Measurements from ENCODE around the gene CACNA2D2.

DNA sequence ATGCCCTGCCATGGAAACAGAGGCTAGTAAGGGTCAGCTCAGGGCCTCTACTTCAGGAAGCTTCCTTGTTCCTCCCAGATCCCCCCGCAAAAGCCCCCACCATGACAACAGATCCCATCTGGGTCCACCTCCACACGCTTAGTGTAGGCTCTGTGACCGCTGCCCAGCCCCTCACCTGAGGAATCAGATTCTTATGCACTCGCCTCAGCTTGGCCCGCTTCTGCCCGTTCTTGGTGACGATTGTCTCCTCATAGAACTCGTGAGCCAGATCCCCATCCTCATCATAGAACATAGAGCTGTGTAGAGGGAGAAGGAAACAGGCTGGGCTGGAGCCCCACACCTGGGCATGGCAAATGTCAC, 177.3 kb downstream of the CACNA2D2 start:
- TF ChIP-seq FOXM1 (IDR thresholded peaks at IDR 0.05; ENCODE audit: borderline replicate concordance) (no peak), SP1 (IDR thresholded peaks at IDR 0.05) (no peak), TARDBP (IDR thresholded peaks at IDR 0.05) (no peak), ELF4 (IDR thresholded peaks at IDR 0.05) (no peak), BHLHE40 (IDR thresholded peaks at IDR 0.05; ENCODE audit: borderline replicate concordance) (no peak), LEF1 (IDR thresholded peaks at IDR 0.05; ENCODE audit: borderline replicate concordance) (no peak), L3MBTL2 (conservative IDR thresholded peaks at IDR 0.05) (no peak), SUZ12 (IDR thresholded peaks at IDR 0.05) (no peak), ZNF384 (IDR thresholded peaks at IDR 0.05) (no peak), NFRKB (IDR thresholded peaks at IDR 0.05) (no peak), ARNT (IDR thresholded peaks at IDR 0.05) (no peak)

Measured in HEK293T (cell line).